H9 (cell line): ENCODE measurements around the gene OMP. TPM values are rescaled to one million over a fixed set of nuclear protein-coding genes. Genes with fewer than 3 reads are reported as not detected.

Experiments
- DNase-seq: peaks from one replicate; pipeline ENCODE4 v3.0.0-alpha.2; 2017
- H2AFZ ChIP-seq: one replicate; pipeline ENCODE4 v1.6.1; 2013; ENCODE audit warnings: mild to moderate bottlenecking, low read length, control low read depth, moderate library complexity
- H2AK5ac ChIP-seq: 2 replicates; pipeline ENCODE4 v1.6.1; 2013; ENCODE audit warnings: low read length, control low read depth, mixed read lengths; ENCODE audit not compliant: insufficient read length
- H2BK120ac ChIP-seq: one replicate; pipeline ENCODE4 v1.6.1; 2013; ENCODE audit warnings: low read depth, mild to moderate bottlenecking, low read length, control low read depth, inconsistent platforms; ENCODE audit not compliant: poor library complexity, severe bottlenecking
- H2BK12ac ChIP-seq: 2 replicates; pipeline ENCODE4 v1.6.1; 2013; ENCODE audit warnings: low read length, control low read depth, mixed read lengths, low read depth; ENCODE audit not compliant: insufficient read length
- H2BK15ac ChIP-seq: 2 replicates; pipeline ENCODE4 v1.6.1; 2013; ENCODE audit warnings: low read depth, low read length, control low read depth
- H2BK20ac ChIP-seq: one replicate; pipeline ENCODE4 v1.6.1; 2013; ENCODE audit warnings: low read depth, mild to moderate bottlenecking, low read length, control low read depth, inconsistent platforms; ENCODE audit not compliant: poor library complexity, severe bottlenecking
- H2BK5ac ChIP-seq: 2 replicates; pipeline ENCODE4 v1.6.1; 2013; ENCODE audit warnings: low read length, control low read depth, mixed read lengths; ENCODE audit not compliant: insufficient read length
- H3K14ac ChIP-seq: 2 replicates; pipeline ENCODE4 v1.6.1; 2013; ENCODE audit warnings: low read length, control low read depth; ENCODE audit not compliant: insufficient read depth
- H3K18ac ChIP-seq: 2 replicates; pipeline ENCODE4 v1.6.1; 2013; ENCODE audit warnings: low read depth, mild to moderate bottlenecking, mixed read lengths, low read length, control low read depth; ENCODE audit not compliant: insufficient read length
- H3K23ac ChIP-seq: 2 replicates; pipeline ENCODE4 v1.6.1; 2013; ENCODE audit warnings: low read length, control low read depth, mixed read lengths, low read depth; ENCODE audit not compliant: insufficient read length
- H3K23me2 ChIP-seq: 2 replicates; pipeline ENCODE4 v1.6.1; 2013; ENCODE audit warnings: low read depth, mild to moderate bottlenecking, mixed read lengths, low read length, control low read depth; ENCODE audit not compliant: insufficient read length, poor library complexity, severe bottlenecking
- H3K27ac ChIP-seq: 2 replicates; pipeline ENCODE4 v1.5.1; 2013; ENCODE audit warnings: low read length, control low read depth, mixed read lengths, low read depth; ENCODE audit not compliant: insufficient read length
- H3K27me3 ChIP-seq: 2 replicates; pipeline ENCODE4 v1.6.1; 2013; ENCODE audit warnings: low read length, control low read depth, inconsistent platforms; ENCODE audit not compliant: insufficient read depth
- H3K4ac ChIP-seq: 2 replicates; pipeline ENCODE4 v1.6.1; 2013; ENCODE audit warnings: low read depth, mild to moderate bottlenecking, control low read depth, inconsistent platforms, low read length, moderate library complexity
- H3K4me1 ChIP-seq: 2 replicates; pipeline ENCODE4 v1.6.1; 2013; ENCODE audit warnings: low read length, control low read depth, inconsistent platforms; ENCODE audit not compliant: insufficient read depth
- H3K4me2 ChIP-seq: 2 replicates; pipeline ENCODE4 v1.6.1; 2013; ENCODE audit warnings: low read length, control low read depth, mixed read lengths; ENCODE audit not compliant: insufficient read length, insufficient read depth
- H3K56ac ChIP-seq: 2 replicates; pipeline ENCODE4 v1.6.1; 2013; ENCODE audit warnings: low read depth, mild to moderate bottlenecking, mixed read lengths, low read length, control low read depth; ENCODE audit not compliant: insufficient read length
- H3K79me1 ChIP-seq: 2 replicates; pipeline ENCODE4 v1.6.1; 2013; ENCODE audit warnings: low read depth, mild to moderate bottlenecking, moderate library complexity, low read length, control low read depth, inconsistent platforms; ENCODE audit not compliant: insufficient read depth, poor library complexity, severe bottlenecking
- H3K79me2 ChIP-seq: 2 replicates; pipeline ENCODE4 v1.6.1; 2013; ENCODE audit warnings: low read length, control low read depth, inconsistent platforms; ENCODE audit not compliant: insufficient read depth
- H3K9ac ChIP-seq: 2 replicates; pipeline ENCODE4 v1.6.1; 2013; ENCODE audit warnings: low read length, control low read depth, mixed read lengths; ENCODE audit not compliant: insufficient read length; ENCODE audit errors: extremely low read depth
- H3K9me3 ChIP-seq: one replicate; pipeline ENCODE4 v1.6.1; 2013; ENCODE audit warnings: low read depth, low read length, inconsistent platforms; ENCODE audit not compliant: control insufficient read depth
- H3T11ph ChIP-seq: one replicate; pipeline ENCODE4 v1.6.1; 2013; ENCODE audit warnings: mild to moderate bottlenecking, low read length, control low read depth, inconsistent platforms
- H4K20me1 ChIP-seq: one replicate; pipeline ENCODE4 v1.6.1; 2013; ENCODE audit not compliant: control insufficient read depth, insufficient read length, insufficient read depth
- H4K5ac ChIP-seq: 2 replicates; pipeline ENCODE4 v1.6.1; 2013; ENCODE audit warnings: low read depth, mild to moderate bottlenecking, mixed read lengths, low read length, control low read depth; ENCODE audit not compliant: insufficient read length
- H4K8ac ChIP-seq: replicated peaks from 2 replicates; pipeline ENCODE4 v1.6.1; 2013; ENCODE audit warnings: low read length, control low read depth, mixed read lengths, low read depth; ENCODE audit not compliant: insufficient read length
- H4K91ac ChIP-seq: 2 replicates; pipeline ENCODE4 v1.6.1; 2013; ENCODE audit warnings: low read depth, mild to moderate bottlenecking, moderate library complexity, mixed read lengths, low read length, control low read depth; ENCODE audit not compliant: insufficient read length
- H3K27ac Mint-ChIP-seq, 3 experiments: 2 replicates in 2 of 3; 3 replicates in 1 of 3; pipeline ENCODE4 v1.8.0; 2020 to 2021; ENCODE audit warnings: mixed read lengths in 3 of 3, mild to moderate bottlenecking in 1 of 3, moderate library complexity in 1 of 3
- H3K27me3 Mint-ChIP-seq: 2 replicates; pipeline ENCODE4 v1.8.0; 2021; ENCODE audit warnings: low read depth, mild to moderate bottlenecking, moderate library complexity, mixed read lengths
- H3K36me3 Mint-ChIP-seq, 3 experiments: 2 replicates in 2 of 3; 3 replicates in 1 of 3; pipeline ENCODE4 v1.8.0; 2020 to 2021; ENCODE audit warnings: low read depth in 3 of 3, mixed read lengths in 3 of 3; ENCODE audit not compliant: insufficient read depth in 1 of 3
- H3K4me1 Mint-ChIP-seq, 2 experiments: 2 replicates each; pipeline ENCODE4 v1.8.0; 2020; ENCODE audit warnings: mixed read lengths in 2 of 2
- H3K4me3 Mint-ChIP-seq, 2 experiments: 2 replicates in 1 of 2; 3 replicates in 1 of 2; pipeline ENCODE4 v1.8.0; 2020 to 2021; ENCODE audit warnings: mild to moderate bottlenecking in 2 of 2, mixed read lengths in 2 of 2, moderate library complexity in 1 of 2
- H3K9me3 Mint-ChIP-seq, 2 experiments: 2 replicates in 1 of 2; 3 replicates in 1 of 2; pipeline ENCODE4 v1.8.0; 2020; ENCODE audit warnings: mild to moderate bottlenecking in 2 of 2, mixed read lengths in 2 of 2, moderate library complexity in 1 of 2
- WGBS: extraction: QIAGEN DNeasy Blood & Tissue Kit; methylation state at CpG from one replicate; pipeline ENCODE4 v1.1.7; 2013; ENCODE audit warnings: missing lambda C conversion rate, low lambda C conversion rate, mixed read lengths; ENCODE audit not compliant: insufficient read length; ENCODE audit errors: extremely low coverage; 5-methylcytosine and 5-hydroxymethylcytosine counted together
- total RNA-seq: library from RNA; stranded (reverse); gene quantifications from 2 replicates; pipeline ENCODE4 v1.2.1, GENCODE V29; 2021
- TF ChIP-seq, protein P1 (sequence below): fragments of 200-600 bp; sonication (generic); conservative IDR thresholded peaks from 3 replicates; pipeline ENCODE4 v1.8.0; 2021; ENCODE audit warnings: antibody characterized with exemption, mild to moderate bottlenecking

OMP gene
- total RNA-seq, 1 experiment from 2014 or later, result not detected

DNA sequence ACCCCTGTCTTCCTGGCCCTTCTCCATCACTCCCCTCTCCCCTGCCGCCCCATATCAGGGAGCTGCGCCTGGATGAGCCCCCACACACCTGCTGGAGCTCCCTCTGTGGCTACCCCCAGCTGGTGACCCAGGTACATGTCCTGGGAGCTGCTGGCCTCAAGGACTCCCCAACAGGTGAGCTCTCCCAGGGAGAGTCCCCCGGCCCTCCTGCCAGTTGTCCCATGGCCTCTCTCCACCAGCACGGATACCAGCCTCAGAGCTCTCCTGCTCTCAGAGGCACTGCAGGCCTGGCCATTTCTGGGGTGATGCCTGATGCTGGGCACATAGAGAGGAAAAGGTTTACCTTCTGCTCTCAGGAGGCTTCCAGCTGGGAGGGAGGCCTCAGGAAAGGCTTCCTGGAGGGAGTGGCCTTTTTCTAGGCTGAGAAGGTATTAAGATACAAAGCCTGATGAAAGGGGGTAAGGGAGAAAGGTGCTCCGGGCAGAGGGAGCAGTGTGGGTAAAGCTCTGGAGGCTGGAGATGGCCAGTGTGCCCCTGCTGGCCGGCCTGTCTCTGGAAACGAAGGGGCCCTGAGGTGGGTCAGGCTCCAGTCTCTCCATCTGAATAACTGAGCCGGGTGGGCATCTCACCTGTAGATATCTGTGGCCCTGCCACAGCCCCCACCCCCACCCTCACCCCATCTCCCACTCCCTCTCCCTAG lies 19.4 kb downstream of the OMP start:
- no peak overlapping the region for H3K4me3 Mint-ChIP-seq
- no peaks in the 10 kb centered on the region for H4K20me1 ChIP-seq
- no peaks in the 10 kb centered on the region for H3K79me1 ChIP-seq
- H3K4me2 ChIP-seq, result no peak overlapping the region
- no peak overlapping the region for H2BK120ac ChIP-seq
- H3K56ac ChIP-seq, result no peak overlapping the region
- no peak overlapping the region for H3K9ac ChIP-seq
- no peak overlapping the region for H3K23ac ChIP-seq
- H4K5ac ChIP-seq, result no peak overlapping the region
- no peak overlapping the region for H2AFZ ChIP-seq
- no peaks in the 10 kb centered on the region for H3K9me3 Mint-ChIP-seq
- H2BK15ac ChIP-seq, result no peak overlapping the region
- WGBS, result no CpG with 5 or more reads among the region's 8 CpGs
- H2BK5ac ChIP-seq, result no peak overlapping the region
- no peak overlapping the region for H2BK12ac ChIP-seq
- no peak overlapping the region for H3K27ac Mint-ChIP-seq
- H3K23me2 ChIP-seq, result no peaks in the 10 kb centered on the region
- no peaks in the 10 kb centered on the region for H3K4me1 ChIP-seq
- peaks cover 3 to 10% (median 6%) of the 10 kb centered on the region in 3 experiments; a peak in 6 of 7 replicates for H3K36me3 Mint-ChIP-seq
- no peak overlapping the region for H2AK5ac ChIP-seq
- H3K14ac ChIP-seq, result no peak overlapping the region
- H3K4ac ChIP-seq, result no peak overlapping the region
- no peaks in the 10 kb centered on the region for H3K79me2 ChIP-seq
- no peaks in the 10 kb centered on the region for H3K27me3 ChIP-seq
- no peak overlapping the region for H2BK20ac ChIP-seq
- H3K9me3 ChIP-seq, result no peaks in the 10 kb centered on the region
- DNase-seq, result no peak
- H3K4me1 Mint-ChIP-seq, result peaks cover 7 to 8% of the 10 kb centered on the region in 2 experiments
- H3K27me3 Mint-ChIP-seq, result no peaks in the 10 kb centered on the region
- no peak overlapping the region for H3T11ph ChIP-seq
- no peak overlapping the region for H4K8ac ChIP-seq
- TF ChIP-seq, protein P1, sequence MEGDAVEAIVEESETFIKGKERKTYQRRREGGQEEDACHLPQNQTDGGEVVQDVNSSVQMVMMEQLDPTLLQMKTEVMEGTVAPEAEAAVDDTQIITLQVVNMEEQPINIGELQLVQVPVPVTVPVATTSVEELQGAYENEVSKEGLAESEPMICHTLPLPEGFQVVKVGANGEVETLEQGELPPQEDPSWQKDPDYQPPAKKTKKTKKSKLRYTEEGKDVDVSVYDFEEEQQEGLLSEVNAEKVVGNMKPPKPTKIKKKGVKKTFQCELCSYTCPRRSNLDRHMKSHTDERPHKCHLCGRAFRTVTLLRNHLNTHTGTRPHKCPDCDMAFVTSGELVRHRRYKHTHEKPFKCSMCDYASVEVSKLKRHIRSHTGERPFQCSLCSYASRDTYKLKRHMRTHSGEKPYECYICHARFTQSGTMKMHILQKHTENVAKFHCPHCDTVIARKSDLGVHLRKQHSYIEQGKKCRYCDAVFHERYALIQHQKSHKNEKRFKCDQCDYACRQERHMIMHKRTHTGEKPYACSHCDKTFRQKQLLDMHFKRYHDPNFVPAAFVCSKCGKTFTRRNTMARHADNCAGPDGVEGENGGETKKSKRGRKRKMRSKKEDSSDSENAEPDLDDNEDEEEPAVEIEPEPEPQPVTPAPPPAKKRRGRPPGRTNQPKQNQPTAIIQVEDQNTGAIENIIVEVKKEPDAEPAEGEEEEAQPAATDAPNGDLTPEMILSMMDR, result no peak
- H3K27ac ChIP-seq, result no peak overlapping the region
- H3K18ac ChIP-seq, result no peak overlapping the region
- H4K91ac ChIP-seq, result no peak overlapping the region
